Measurements from ENCODE around the gene TRIP13. TPM values are rescaled to one million over a fixed set of nuclear protein-coding genes. Genes with fewer than 3 reads are reported as not detected.

TRIP13 gene
- total and polyA plus RNA-seq, 10 of the 15 experiments (the other 5 are each of a cell fraction or from before 2014, with no cell fraction given) = 15.1 to 64.9 (median 32.2) TPM

DNA sequence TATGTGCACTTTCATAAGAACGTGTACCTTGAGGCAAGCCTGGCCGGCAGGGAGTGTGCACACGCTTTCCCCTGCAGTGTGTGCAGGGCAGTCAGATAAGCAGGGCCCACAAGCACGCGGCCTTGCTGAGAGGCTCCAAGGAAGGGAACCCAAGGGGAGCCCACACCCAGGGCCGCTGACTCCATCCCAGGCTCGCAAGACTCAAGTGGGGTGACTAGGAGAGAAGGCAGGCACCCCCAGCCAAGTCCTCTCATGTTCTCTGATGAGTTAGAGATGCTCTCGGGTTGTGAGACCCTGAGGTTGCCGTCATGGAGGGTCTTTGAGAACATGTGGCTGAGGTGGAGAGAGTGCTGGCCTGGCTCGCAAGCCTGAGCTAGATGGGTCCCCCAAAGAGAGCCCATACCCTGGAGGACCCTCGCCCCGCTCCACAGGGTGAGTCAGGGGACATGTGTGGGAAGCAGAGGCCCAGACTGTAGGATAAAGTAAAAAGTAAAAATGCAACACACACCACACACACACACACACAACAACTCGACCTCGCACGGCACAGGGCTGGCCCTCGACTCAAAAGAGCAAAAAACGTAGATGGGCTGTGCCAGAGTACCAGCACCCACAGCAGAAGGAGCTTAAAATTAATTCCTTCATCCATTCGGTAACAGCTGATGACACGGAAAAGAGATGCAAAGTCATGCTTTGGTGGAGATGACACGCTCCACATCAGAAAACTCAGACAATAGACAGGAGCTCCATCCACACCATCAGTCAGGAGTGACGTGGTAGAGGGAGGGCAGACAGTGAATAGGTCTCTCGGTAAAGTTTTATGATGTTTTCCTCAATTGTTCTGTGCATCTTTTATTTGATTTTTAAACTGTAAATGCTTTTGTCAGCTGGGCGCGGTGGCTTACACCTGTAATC lies 61.1 kb downstream of the TRIP13 start:
- ChIA-PET SMC1A (ENCODE audit: uncharacterized antibody, unreplicated experiment) (no interaction called here), CTCF (no interaction called here), POLR2A (no interaction called here), RAD21 (ENCODE audit: unreplicated experiment) (no interaction called here)
- no TSS peak for BruUV-seq (replicated peaks)
- FAIRE-seq (no peak), DNase-seq (ENCODE audit: low read depth, low spot score) (no peak), ATAC-seq (no peak)
- Histone ChIP-seq H3K27me3 (replicated peaks in 1 of 2; ENCODE audit: control insufficient read depth in 2 of 2, insufficient read depth in 2 of 2, low read length in 1 of 2) (peaks cover 3 to 6% of the 10 kb centered on the region in 2 experiments; a peak in 2 of 4 replicates), H3K4me2 (ENCODE audit: control insufficient read depth, insufficient read depth) (no peak overlapping the region), H3K27ac (ENCODE audit: control insufficient read depth, insufficient read depth) (no peak overlapping the region), H3K4me1 (ENCODE audit: control insufficient read depth, insufficient read depth, low read length) (peaks cover 13% of the 10 kb centered on the region), H3K36me3 (ENCODE audit: control insufficient read depth in 2 of 2, insufficient read depth in 2 of 2, low read length in 1 of 2) (no peaks in the 10 kb centered on the region), H3K4me3 (no peak overlapping the region), H2AFZ (ENCODE audit: control insufficient read depth, low read depth, low read length) (no peak overlapping the region), H3K9me3 (replicated peaks; ENCODE audit: control insufficient read depth, insufficient read depth, low read length) (no peaks in the 10 kb centered on the region; the same call in 2 of the 3 replicates), H4K20me1 (ENCODE audit: control insufficient read depth, insufficient read depth) (no peaks in the 10 kb centered on the region), H3K9ac (ENCODE audit: control insufficient read depth, insufficient read depth, low read length) (no peak overlapping the region), H3K79me2 (ENCODE audit: control insufficient read depth, insufficient read depth, low read length) (no peaks in the 10 kb centered on the region)
- 40% methylated on average over 23 of the region's 24 CpGs for WGBS (ENCODE audit: insufficient coverage, insufficient replicate concordance, low lambda C conversion rate, missing lambda C conversion rate)
- intact Hi-C loops (cut with micrococcal nuclease; ENCODE audit: unreplicated experiment) = no loop called here
- no peak for TF ChIP-seq PBX3 (IDR thresholded peaks at IDR 0.05; ENCODE audit: insufficient replicate concordance, low read depth, low read length)
- TF ChIP-seq IKZF1 (conservative IDR thresholded peaks at IDR 0.05) = no peak
- TF ChIP-seq RBBP5 (conservative IDR thresholded peaks at IDR 0.05) = no peak
- no peak for TF ChIP-seq PML (IDR thresholded peaks at IDR 0.05; ENCODE audit: low read length)
- no peak for TF ChIP-seq RB1 (IDR thresholded peaks at IDR 0.05; ENCODE audit: borderline replicate concordance)
- no peak for TF ChIP-seq WRNIP1 (IDR thresholded peaks at IDR 0.05; ENCODE audit: borderline replicate concordance, low read depth, low read length)
- TF ChIP-seq IRF4 (IDR thresholded peaks at IDR 0.05; ENCODE audit: low read depth, low read length) = no peak
- TF ChIP-seq NFYB (IDR thresholded peaks at IDR 0.05; ENCODE audit: insufficient read depth, low read depth, low read length) = no peak
- TF ChIP-seq YY1 (IDR thresholded peaks at IDR 0.05; ENCODE audit: low read depth, low read length) = no peak
- TF ChIP-seq ESRRA (IDR thresholded peaks at IDR 0.05; ENCODE audit: low read length) = no peak
- in situ Hi-C loops (cut with MboI) = no loop called here

All from GM12878 (cell line).